ENCODE measurements around the gene CSNK2A3.
"Not testable (repeated sequence)": the region's sequence is repeated elsewhere in the genome, so short reads cannot be mapped to it uniquely, and the experiment has no call there.

CSNK2A3 gene

GRCh38 chr11:11352878-11353277 lies at the start of gene CSNK2A3:
Gene CSNK2A3, minus strand, starts transcription at chr11:11353250. Its CDS starts 131 bp downstream, at chr11:11353119.
- H3K27ac ChIP-seq (ENCODE audit: low read length); H3K4me3 ChIP-seq (ENCODE audit: low read depth in 1 of 2, low read length in 2 of 2); H3K36me3 ChIP-seq (ENCODE audit: control insufficient read depth in 1 of 2, insufficient read depth in 2 of 2, low read length in 2 of 2); H3K27me3 ChIP-seq (ENCODE audit: low read depth, low read length); H3K9me3 ChIP-seq (ENCODE audit: control insufficient read depth in 1 of 2, low read length in 2 of 2): not testable (repeated sequence)
- peaks cover 9 to 29% of the 10 kb centered on the region in 2 donors for H3K4me1 ChIP-seq (ENCODE audit: control insufficient read depth in 1 of 2, insufficient read depth in 2 of 2, low read length in 2 of 2)

- H3K27me3 ChIP-seq (ENCODE audit: low read depth, low read length), result no peaks in the 10 kb centered on the region
- no peak overlapping the region for H3K4me3 ChIP-seq (ENCODE audit: low read depth in 1 of 2, low read length in 2 of 2)
- H3K4me1 ChIP-seq (ENCODE audit: control insufficient read depth in 1 of 2, insufficient read depth in 2 of 2, low read length in 2 of 2), result peaks cover 0 to 20% of the 10 kb centered on the region in 2 donors
- no peaks in the 10 kb centered on the region for H3K36me3 ChIP-seq (ENCODE audit: control insufficient read depth in 1 of 2, insufficient read depth in 2 of 2, low read length in 2 of 2)
- H3K9me3 ChIP-seq (ENCODE audit: control insufficient read depth in 1 of 2, low read length in 2 of 2), result no peaks in the 10 kb centered on the region
- no peak overlapping the region for H3K27ac ChIP-seq (ENCODE audit: low read length)
Observed at GRCh38 chr11:11401960-11402535, 49.0 kb upstream of the CSNK2A3 start.

GRCh38 chr11:11400635-11401232 lies 47.7 kb upstream of the CSNK2A3 start:
- Histone ChIP-seq H3K27ac (ENCODE audit: low read length) (no peak overlapping the region), H3K36me3 (ENCODE audit: control insufficient read depth in 1 of 2, insufficient read depth in 2 of 2, low read length in 2 of 2) (no peaks in the 10 kb centered on the region), H3K9me3 (ENCODE audit: control insufficient read depth in 1 of 2, low read length in 2 of 2) (no peaks in the 10 kb centered on the region), H3K27me3 (ENCODE audit: low read depth, low read length) (no peaks in the 10 kb centered on the region), H3K4me3 (ENCODE audit: low read depth in 1 of 2, low read length in 2 of 2) (no peak overlapping the region), H3K4me1 (ENCODE audit: control insufficient read depth in 1 of 2, insufficient read depth in 2 of 2, low read length in 2 of 2) (peaks cover 0 to 19% of the 10 kb centered on the region in 2 donors)

- no peak overlapping the region for H3K4me3 ChIP-seq (ENCODE audit: low read depth in 1 of 2, low read length in 2 of 2)
- no peaks in the 10 kb centered on the region for H3K9me3 ChIP-seq (ENCODE audit: control insufficient read depth in 1 of 2, low read length in 2 of 2)
- H3K4me1 ChIP-seq (ENCODE audit: control insufficient read depth in 1 of 2, insufficient read depth in 2 of 2, low read length in 2 of 2), result peaks cover 0 to 19% of the 10 kb centered on the region in 2 donors
- no peaks in the 10 kb centered on the region for H3K36me3 ChIP-seq (ENCODE audit: control insufficient read depth in 1 of 2, insufficient read depth in 2 of 2, low read length in 2 of 2)
- no peaks in the 10 kb centered on the region for H3K27me3 ChIP-seq (ENCODE audit: low read depth, low read length)
- no peak overlapping the region for H3K27ac ChIP-seq (ENCODE audit: low read length)
Observed at GRCh38 chr11:11400121-11400520, 47.1 kb upstream of the CSNK2A3 start.

DNA sequence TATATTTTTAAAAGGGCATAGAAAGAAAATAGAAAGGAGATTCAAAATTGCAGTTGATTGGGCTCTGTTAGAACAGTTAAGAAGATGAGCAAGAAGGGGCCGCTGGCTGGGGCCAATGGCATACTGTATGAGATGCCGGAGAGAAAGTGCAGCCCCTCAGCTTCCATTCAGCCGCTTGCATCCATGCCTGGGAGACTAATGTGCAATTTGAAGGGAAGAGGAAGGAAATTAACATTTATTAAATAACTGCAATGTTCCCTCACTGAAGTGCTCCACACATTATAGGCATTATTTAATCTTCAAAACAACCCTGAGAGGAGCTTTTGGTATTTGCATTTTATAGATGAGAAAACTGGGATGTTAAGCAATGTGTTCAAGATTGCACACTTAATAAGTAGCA lies 44.7 kb upstream of the CSNK2A3 start:
- Histone ChIP-seq H3K4me3 (ENCODE audit: low read depth in 1 of 2, low read length in 2 of 2) (no peak overlapping the region), H3K27me3 (ENCODE audit: low read depth, low read length) (no peaks in the 10 kb centered on the region), H3K27ac (ENCODE audit: low read length) (no peak overlapping the region), H3K4me1 (ENCODE audit: control insufficient read depth in 1 of 2, insufficient read depth in 2 of 2, low read length in 2 of 2) (peaks cover 0 to 6% of the 10 kb centered on the region in 2 donors), H3K36me3 (ENCODE audit: control insufficient read depth in 1 of 2, insufficient read depth in 2 of 2, low read length in 2 of 2) (no peaks in the 10 kb centered on the region), H3K9me3 (ENCODE audit: control insufficient read depth in 1 of 2, low read length in 2 of 2) (no peaks in the 10 kb centered on the region)

DNA sequence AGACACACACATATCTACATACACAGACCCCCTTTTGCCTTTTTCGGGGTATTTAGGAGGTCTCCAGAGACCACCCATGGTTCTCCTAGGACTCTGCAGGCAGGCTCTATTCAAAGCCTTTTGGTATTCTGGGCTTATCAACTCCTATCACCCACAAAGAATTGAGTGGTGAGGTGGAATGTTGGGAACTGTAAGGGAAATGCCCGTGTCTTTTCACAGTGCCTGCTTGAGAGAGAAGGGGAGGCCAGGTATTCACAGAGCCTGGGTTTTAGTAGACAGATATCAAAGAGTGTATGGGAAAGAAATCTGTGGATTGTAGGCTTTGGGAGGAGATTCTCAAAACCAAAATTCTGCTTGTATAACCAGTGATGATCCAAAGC lies 44.0 kb upstream of the CSNK2A3 start:
- H3K4me3 ChIP-seq (ENCODE audit: low read depth in 1 of 2, low read length in 2 of 2), result no peak overlapping the region
- H3K9me3 ChIP-seq (ENCODE audit: control insufficient read depth in 1 of 2, low read length in 2 of 2), result no peaks in the 10 kb centered on the region
- no peak overlapping the region for H3K27ac ChIP-seq (ENCODE audit: low read length)
- H3K27me3 ChIP-seq (ENCODE audit: low read depth, low read length), result no peaks in the 10 kb centered on the region
- peaks cover under 1 to 6% of the 10 kb centered on the region in 2 donors for H3K4me1 ChIP-seq (ENCODE audit: control insufficient read depth in 1 of 2, insufficient read depth in 2 of 2, low read length in 2 of 2)
- H3K36me3 ChIP-seq (ENCODE audit: control insufficient read depth in 1 of 2, insufficient read depth in 2 of 2, low read length in 2 of 2), result no peaks in the 10 kb centered on the region

GRCh38 chr11:11396301-11397035 lies 43.4 kb upstream of the CSNK2A3 start:
- no peak overlapping the region for H3K4me3 ChIP-seq (ENCODE audit: low read depth in 1 of 2, low read length in 2 of 2)
- no peaks in the 10 kb centered on the region for H3K9me3 ChIP-seq (ENCODE audit: control insufficient read depth in 1 of 2, low read length in 2 of 2)
- peaks cover 6% of the 10 kb centered on the region in 2 donors for H3K4me1 ChIP-seq (ENCODE audit: control insufficient read depth in 1 of 2, insufficient read depth in 2 of 2, low read length in 2 of 2)
- no peaks in the 10 kb centered on the region for H3K36me3 ChIP-seq (ENCODE audit: control insufficient read depth in 1 of 2, insufficient read depth in 2 of 2, low read length in 2 of 2)
- no peaks in the 10 kb centered on the region for H3K27me3 ChIP-seq (ENCODE audit: low read depth, low read length)
- no peak overlapping the region for H3K27ac ChIP-seq (ENCODE audit: low read length)

DNA sequence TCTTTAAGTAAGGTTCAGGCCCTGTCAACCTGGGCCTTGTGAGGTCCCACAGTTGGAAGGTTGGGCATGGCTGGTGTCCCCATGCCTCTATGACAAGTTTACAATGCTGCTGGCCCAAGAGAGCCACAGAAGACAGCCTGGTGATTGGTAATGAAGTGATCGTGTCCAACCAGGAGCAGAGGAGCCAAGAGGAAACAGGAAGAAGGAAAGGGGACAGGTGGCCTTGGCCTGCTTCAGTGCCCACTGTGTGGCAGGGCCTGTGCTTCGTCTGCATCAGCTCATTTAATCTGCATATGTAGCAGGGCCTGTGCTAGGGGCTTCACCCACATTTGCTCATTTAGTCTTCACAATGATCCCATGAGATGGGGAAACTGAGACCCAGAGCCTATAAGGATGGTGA lies 42.1 kb upstream of the CSNK2A3 start:
- no peaks in the 10 kb centered on the region for H3K9me3 ChIP-seq (ENCODE audit: control insufficient read depth in 1 of 2, low read length in 2 of 2)
- no peaks in the 10 kb centered on the region for H3K27me3 ChIP-seq (ENCODE audit: low read depth, low read length)
- H3K36me3 ChIP-seq (ENCODE audit: control insufficient read depth in 1 of 2, insufficient read depth in 2 of 2, low read length in 2 of 2), result no peaks in the 10 kb centered on the region
- H3K27ac ChIP-seq (ENCODE audit: low read length), result no peak overlapping the region
- H3K4me1 ChIP-seq (ENCODE audit: control insufficient read depth in 1 of 2, insufficient read depth in 2 of 2, low read length in 2 of 2), result peaks cover 6 to 7% of the 10 kb centered on the region in 2 donors
- H3K4me3 ChIP-seq (ENCODE audit: low read depth in 1 of 2, low read length in 2 of 2), result no peak overlapping the region

GRCh38 chr11:11394241-11394640 lies 41.2 kb upstream of the CSNK2A3 start:
- Histone ChIP-seq H3K27me3 (ENCODE audit: low read depth, low read length) (no peaks in the 10 kb centered on the region), H3K4me1 (ENCODE audit: control insufficient read depth in 1 of 2, insufficient read depth in 2 of 2, low read length in 2 of 2) (peaks cover 6 to 7% of the 10 kb centered on the region in 2 donors)

GRCh38 chr11:11391796-11392463 lies 38.9 kb upstream of the CSNK2A3 start:
- no peaks in the 10 kb centered on the region for H3K27me3 ChIP-seq (ENCODE audit: low read depth, low read length)
- H3K4me3 ChIP-seq (ENCODE audit: low read depth in 1 of 2, low read length in 2 of 2), result no peak overlapping the region
- H3K9me3 ChIP-seq (ENCODE audit: control insufficient read depth in 1 of 2, low read length in 2 of 2), result no peaks in the 10 kb centered on the region

More at GRCh38 chr11:11394241-11394640, 41.2 kb upstream of the CSNK2A3 start:
- Histone ChIP-seq H3K4me3 (ENCODE audit: low read depth in 1 of 2, low read length in 2 of 2) (no peak overlapping the region), H3K36me3 (ENCODE audit: control insufficient read depth in 1 of 2, insufficient read depth in 2 of 2, low read length in 2 of 2) (no peaks in the 10 kb centered on the region), H3K27ac (ENCODE audit: low read length) (no peak overlapping the region), H3K9me3 (ENCODE audit: control insufficient read depth in 1 of 2, low read length in 2 of 2) (no peaks in the 10 kb centered on the region)

GRCh38 chr11:11391169-11391568 lies 38.1 kb upstream of the CSNK2A3 start:
- H3K9me3 ChIP-seq (ENCODE audit: control insufficient read depth in 1 of 2, low read length in 2 of 2), result no peaks in the 10 kb centered on the region
- no peaks in the 10 kb centered on the region for H3K27me3 ChIP-seq (ENCODE audit: low read depth, low read length)
- H3K27ac ChIP-seq (ENCODE audit: low read length), result no peak overlapping the region
- no peaks in the 10 kb centered on the region for H3K36me3 ChIP-seq (ENCODE audit: control insufficient read depth in 1 of 2, insufficient read depth in 2 of 2, low read length in 2 of 2)
- no peak overlapping the region for H3K4me3 ChIP-seq (ENCODE audit: low read depth in 1 of 2, low read length in 2 of 2)
- peaks cover 0 to 7% of the 10 kb centered on the region in 2 donors for H3K4me1 ChIP-seq (ENCODE audit: control insufficient read depth in 1 of 2, insufficient read depth in 2 of 2, low read length in 2 of 2)

More at GRCh38 chr11:11391796-11392463, 38.9 kb upstream of the CSNK2A3 start:
- H3K36me3 ChIP-seq (ENCODE audit: control insufficient read depth in 1 of 2, insufficient read depth in 2 of 2, low read length in 2 of 2), result no peaks in the 10 kb centered on the region
- H3K27ac ChIP-seq (ENCODE audit: low read length), result no peak overlapping the region
- H3K4me1 ChIP-seq (ENCODE audit: control insufficient read depth in 1 of 2, insufficient read depth in 2 of 2, low read length in 2 of 2), result peaks cover 4 to 7% of the 10 kb centered on the region in 2 donors

Data from muscle layer of duodenum (tissue), 2 donors.